Kidney (tissue), 14 donors: ENCODE measurements around the gene KCNA2. TPM values are rescaled to one million over a fixed set of nuclear protein-coding genes. Genes with fewer than 3 reads are reported as not detected.

Source experiments
- DNase-seq, 5 donors: peaks; one replicate each; pipeline ENCODE4 v3.0.0-alpha.2; 2013 to 2020
- FAIRE-seq: peaks from 2 replicates; lab custom pipeline; 2012; peaks lifted over from hg19 to GRCh38; lab: Jason Lieb, UNC
- H3K27ac ChIP-seq, 2 donors: one replicate each; pipeline ENCODE4 v1.7.0; 2013; ENCODE audit warnings: low read depth in 2 of 2, low read length in 2 of 2, inconsistent platforms in 1 of 2
- H3K27me3 ChIP-seq: one replicate; pipeline ENCODE4 v1.7.1; 2013; ENCODE audit warnings: low read length, inconsistent platforms; ENCODE audit not compliant: control insufficient read depth, insufficient read depth
- H3K36me3 ChIP-seq, 3 donors: one replicate each; pipeline versions ENCODE4 v1.7.0 to v1.7.1; 2013; ENCODE audit warnings: low read length in 3 of 3, control low read depth in 1 of 3, inconsistent platforms in 1 of 3; ENCODE audit not compliant: insufficient read depth in 3 of 3, control insufficient read depth in 2 of 3
- H3K4me1 ChIP-seq, 3 donors: one replicate each; pipeline versions ENCODE4 v1.7.0 to v1.7.1; 2013; ENCODE audit warnings: low read length in 3 of 3, inconsistent platforms in 1 of 3, low read depth in 1 of 3; ENCODE audit not compliant: control insufficient read depth in 2 of 3, insufficient read depth in 2 of 3
- H3K4me3 ChIP-seq, 3 donors: one replicate each; pipeline versions ENCODE4 v1.7.0 to v1.8.1; 2013; ENCODE audit warnings: low read length in 3 of 3, control low read depth in 1 of 3, inconsistent platforms in 1 of 3
- H3K9ac ChIP-seq, 3 donors: one replicate each; pipeline versions ENCODE4 v1.7.0 to v1.7.1; 2013; ENCODE audit warnings: low read length in 3 of 3, control low read depth in 1 of 3, inconsistent platforms in 1 of 3
- H3K9me3 ChIP-seq, 3 donors: one replicate each; pipeline versions ENCODE4 v1.7.0 to v1.7.1; 2013; ENCODE audit warnings: low read length in 3 of 3, control low read depth in 1 of 3, inconsistent platforms in 1 of 3; ENCODE audit not compliant: control insufficient read depth in 2 of 3, insufficient read depth in 1 of 3
- intact Hi-C: fragments of 100-400 bp; cut with DNase I; formaldehyde crosslinking; loops from one replicate; pipeline ENCODE4 v1.11.1; 2022
- polyA plus RNA-seq: library from polyadenylated mRNA; stranded (reverse); fragments of 350-450 nt; fragmentation: Illumina TruSeq; extraction: RNeasy Lipid Tissue Mini Kit (QIAGEN cat#74804); gene quantifications from one replicate; pipeline ENCODE4 v1.2.3, GENCODE V29; 2014; ENCODE audit warnings: low read depth, low replicate concordance; ENCODE audit not compliant: insufficient read depth
- total RNA-seq: library from RNA; stranded (reverse); fragmentation: NEBNext Ultra II Directional; extraction: Animal tissue kit (Norgen Biotek cat#: 25700); gene quantifications from one replicate; pipeline ENCODE4 v1.2.1, GENCODE V29; 2021
- TF ChIP-seq, protein P1 (sequence below): IDR thresholded peaks from 3 replicates; pipeline ENCODE4 v1.5.1; 2012; ENCODE audit warnings: mild to moderate bottlenecking, moderate library complexity, borderline replicate concordance; ENCODE audit not compliant: insufficient read depth; ENCODE audit errors: extremely low read depth
- donor health status: control.
- donor health status: control.
- donor health status: control.
- donor health status: control.
- donor health status: control.
- donor health status: DM: yes; HTN: yes; CAD: no.
- donor health status: Normal renal cell carcinoma (clear cell type).

Gene KCNA2
- total and polyA plus RNA-seq, 2 donors from 2014 or later, result 0.09 to 1.3 TPM

DNA sequence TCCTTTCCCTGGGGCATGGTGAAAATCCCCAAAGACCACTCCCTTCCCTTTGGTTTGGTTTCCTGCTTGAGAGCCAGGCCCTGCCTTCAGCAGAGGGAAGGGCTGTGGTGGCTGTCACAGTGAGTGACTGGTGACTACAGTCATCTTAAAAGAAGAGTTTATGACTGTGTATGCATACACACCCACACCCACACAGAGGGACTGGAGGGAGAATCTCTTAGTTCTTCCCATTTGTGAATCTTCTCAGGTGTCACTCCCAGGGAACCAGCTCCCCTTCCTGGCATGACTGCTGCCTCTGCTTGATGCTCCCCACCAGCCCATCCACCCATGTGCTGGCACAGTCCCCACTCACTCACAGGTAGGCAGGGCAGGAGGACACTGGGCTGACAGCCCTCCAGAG lies 3.9 kb upstream of the KCNA2 start:
- TF ChIP-seq, protein P1, sequence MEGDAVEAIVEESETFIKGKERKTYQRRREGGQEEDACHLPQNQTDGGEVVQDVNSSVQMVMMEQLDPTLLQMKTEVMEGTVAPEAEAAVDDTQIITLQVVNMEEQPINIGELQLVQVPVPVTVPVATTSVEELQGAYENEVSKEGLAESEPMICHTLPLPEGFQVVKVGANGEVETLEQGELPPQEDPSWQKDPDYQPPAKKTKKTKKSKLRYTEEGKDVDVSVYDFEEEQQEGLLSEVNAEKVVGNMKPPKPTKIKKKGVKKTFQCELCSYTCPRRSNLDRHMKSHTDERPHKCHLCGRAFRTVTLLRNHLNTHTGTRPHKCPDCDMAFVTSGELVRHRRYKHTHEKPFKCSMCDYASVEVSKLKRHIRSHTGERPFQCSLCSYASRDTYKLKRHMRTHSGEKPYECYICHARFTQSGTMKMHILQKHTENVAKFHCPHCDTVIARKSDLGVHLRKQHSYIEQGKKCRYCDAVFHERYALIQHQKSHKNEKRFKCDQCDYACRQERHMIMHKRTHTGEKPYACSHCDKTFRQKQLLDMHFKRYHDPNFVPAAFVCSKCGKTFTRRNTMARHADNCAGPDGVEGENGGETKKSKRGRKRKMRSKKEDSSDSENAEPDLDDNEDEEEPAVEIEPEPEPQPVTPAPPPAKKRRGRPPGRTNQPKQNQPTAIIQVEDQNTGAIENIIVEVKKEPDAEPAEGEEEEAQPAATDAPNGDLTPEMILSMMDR, result no peak
- H3K27me3 ChIP-seq, result peaks cover 34% of the 10 kb centered on the region
- no peak overlapping the region for H3K9ac ChIP-seq
- no peaks in the 10 kb centered on the region for H3K36me3 ChIP-seq
- FAIRE-seq (no peak), DNase-seq (peak in 1 of 5 donors; percentile 5)
- H3K4me1 ChIP-seq, result peaks cover 0 to 14% (median 0%) of the 10 kb centered on the region in 3 donors
- intact Hi-C loops, result no loop called here
- H3K27ac ChIP-seq, result no peak overlapping the region
- H3K9me3 ChIP-seq, result no peaks in the 10 kb centered on the region
- H3K4me3 ChIP-seq, result no peak overlapping the region

DNA sequence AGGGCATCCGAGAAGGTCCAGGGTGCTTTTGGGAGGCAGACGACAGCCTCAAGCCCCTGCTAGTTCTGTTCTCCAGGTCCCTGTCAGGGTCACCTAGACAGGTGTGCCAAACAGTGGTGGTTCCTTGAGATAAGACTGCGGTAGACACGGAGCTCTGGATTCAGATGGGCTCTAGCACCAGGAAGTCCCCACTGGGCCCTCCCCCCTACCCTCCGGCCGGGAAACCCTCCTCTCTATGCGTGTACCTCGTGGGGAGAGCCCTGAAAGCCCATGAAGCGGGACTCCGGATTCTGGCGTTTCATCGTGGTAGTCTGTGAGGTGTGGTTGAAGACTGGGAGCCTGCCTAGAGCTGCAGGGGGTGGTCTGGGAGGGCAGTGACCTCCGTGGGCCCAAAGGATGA lies 2.1 kb upstream of the KCNA2 start:
- peaks cover 40% of the 10 kb centered on the region for H3K27me3 ChIP-seq
- FAIRE-seq (no peak), DNase-seq (peak in 2 of 5 donors; percentile 2 to 34)
- no peaks in the 10 kb centered on the region for H3K9me3 ChIP-seq
- TF ChIP-seq, protein P1, result no peak
- no peak overlapping the region for H3K9ac ChIP-seq
- no peak overlapping the region for H3K4me3 ChIP-seq
- H3K36me3 ChIP-seq, result no peaks in the 10 kb centered on the region
- no peak overlapping the region for H3K27ac ChIP-seq
- intact Hi-C loops, result no loop called here
- H3K4me1 ChIP-seq, result peaks cover 0 to 14% (median 0%) of the 10 kb centered on the region in 3 donors

DNA sequence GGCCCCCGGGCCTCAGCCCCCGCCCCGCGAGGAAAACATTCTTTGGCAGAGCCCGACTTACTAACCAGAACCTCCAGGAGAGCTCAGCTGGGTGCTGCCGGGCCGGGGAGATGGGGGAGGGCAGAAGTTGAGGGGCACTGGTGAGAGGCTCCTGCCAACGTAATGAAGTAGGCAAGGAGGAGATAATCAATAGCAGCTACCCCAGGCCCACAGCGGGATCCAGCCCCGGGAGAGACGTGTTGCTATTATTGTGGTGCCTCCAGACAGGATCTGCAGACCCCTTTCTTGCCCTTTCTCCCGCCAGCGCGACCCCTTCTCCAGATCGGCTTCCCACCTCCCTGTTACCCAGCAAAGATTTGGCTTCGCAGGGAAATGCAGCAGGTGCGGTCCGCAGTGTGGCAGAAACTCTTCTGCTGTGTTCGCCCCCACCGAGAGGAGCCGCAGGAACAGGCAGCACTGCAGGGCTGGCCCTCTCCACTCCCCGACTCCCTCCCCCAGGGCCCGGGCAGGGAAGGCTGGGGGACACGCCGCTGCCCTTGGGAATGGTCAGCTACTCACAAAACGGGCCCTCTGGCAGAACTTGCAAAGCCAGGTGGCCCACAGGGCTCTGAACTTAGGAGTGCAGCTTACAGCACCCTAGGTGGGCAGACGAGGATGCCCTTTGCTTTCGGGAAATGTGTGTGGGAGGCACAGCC lies 1.5 kb upstream of the KCNA2 start:
- FAIRE-seq (no peak), DNase-seq (peak in 2 of 5 donors; percentile 8 to 44)
- Histone ChIP-seq H3K4me1 (peaks cover 0 to 14% (median 0%) of the 10 kb centered on the region in 3 donors), H3K9me3 (no peaks in the 10 kb centered on the region), H3K9ac (no peak overlapping the region), H3K27ac (no peak overlapping the region), H3K36me3 (no peaks in the 10 kb centered on the region), H3K27me3 (peaks cover 40% of the 10 kb centered on the region), H3K4me3 (no peak overlapping the region)
- TF ChIP-seq, protein P1, result no peak
- intact Hi-C loops, result no loop called here
